Activated naive CD8-positive, alpha-beta T cell treated with anti-CD3 and anti-CD28 coated beads for 36 hours (primary cell): ENCODE results near the gene RPL15. TPM values are rescaled to one million over a fixed set of nuclear protein-coding genes. Genes with fewer than 3 reads are reported as not detected.
"Not testable (repeated sequence)": the region's sequence is repeated elsewhere in the genome, so short reads cannot be mapped to it uniquely, and the experiment has no call there.

Source experiments
- DNase-seq: peaks from one replicate; pipeline ENCODE4 v3.0.0; 2021
- H3K27ac Mint-ChIP-seq: one replicate; pipeline ENCODE4 v1.8.0; 2022; ENCODE audit warnings: mild to moderate bottlenecking, moderate library complexity, mixed read lengths
- H3K27me3 Mint-ChIP-seq: one replicate; pipeline ENCODE4 v1.8.0; 2022; ENCODE audit warnings: mild to moderate bottlenecking, mixed read lengths
- H3K36me3 Mint-ChIP-seq: one replicate; pipeline ENCODE4 v1.8.0; 2021; ENCODE audit warnings: mild to moderate bottlenecking, mixed read lengths
- H3K4me1 Mint-ChIP-seq: one replicate; pipeline ENCODE4 v1.8.0; 2021; ENCODE audit warnings: mixed read lengths
- H3K4me3 Mint-ChIP-seq: one replicate; pipeline ENCODE4 v1.8.0; 2022; ENCODE audit warnings: mild to moderate bottlenecking, moderate library complexity, mixed read lengths
- H3K9me3 Mint-ChIP-seq: one replicate; pipeline ENCODE4 v1.8.0; 2022; ENCODE audit warnings: mixed read lengths
- total RNA-seq, 2 experiments: library from RNA; stranded (reverse); gene quantifications; one replicate each; pipeline ENCODE4 v1.2.3, GENCODE V29; 2021

RPL15 gene
- total RNA-seq: 1,000 to 10,000 TPM; 2,473 to 2,489 TPM

DNA sequence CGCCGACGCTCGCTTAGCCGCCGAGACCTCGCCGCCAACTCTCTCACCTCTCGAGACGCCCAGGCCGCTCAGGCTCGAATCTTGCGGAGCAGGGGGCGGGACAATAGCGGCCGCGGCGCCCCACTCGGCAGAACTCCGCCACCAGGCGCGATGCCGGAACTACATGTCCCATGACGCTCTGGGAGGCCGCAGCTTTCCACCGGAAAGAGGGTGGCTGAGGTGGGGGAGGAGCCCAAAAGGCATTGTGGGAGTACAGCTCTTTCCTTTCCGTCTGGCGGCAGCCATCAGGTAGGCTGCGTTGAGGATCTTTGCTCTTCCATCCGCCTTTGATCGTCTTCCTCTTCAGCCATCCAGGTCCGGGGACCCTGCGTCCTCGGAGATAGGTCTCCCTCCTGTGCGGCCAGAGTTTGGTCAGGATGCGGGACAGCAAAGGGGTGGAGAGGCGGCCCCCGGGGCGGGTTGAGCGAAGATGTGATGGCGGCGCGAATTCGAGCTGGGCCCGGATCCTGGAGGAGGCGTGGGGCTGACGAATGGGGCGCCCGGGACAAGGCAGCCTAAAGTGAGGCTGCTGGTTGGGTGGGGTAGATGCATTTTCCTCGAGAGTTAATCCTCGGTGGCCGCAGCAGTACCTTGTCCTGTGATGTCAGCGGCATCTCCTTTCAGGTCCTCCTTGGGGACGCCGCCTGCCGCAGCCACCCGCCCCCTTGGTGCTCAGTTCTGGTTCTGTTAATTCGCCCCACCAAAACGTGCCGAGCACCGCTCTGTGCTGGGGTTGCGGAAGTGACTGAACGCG lies at the start of gene RPL15, which contains the start of gene NKIRAS1:
RPL15 (plus strand) TSS at position 247 of the 793 bp plus-strand sequence. CDS start 728 bp downstream, outside the sequence.
NKIRAS1 (minus strand) TSS at position 105 of the 793 bp plus-strand sequence. CDS start 6,086 bp downstream, outside the sequence.
- Mint-ChIP-seq H3K4me3 (peak within 1 kb of the TSS; percentile 97), H3K27ac (peak within 1 kb of the TSS; percentile 99), H3K4me1 (peaks cover 39% of the 10 kb centered on the region), H3K36me3 (peaks cover 46% of the 10 kb centered on the region), H3K9me3 (no peaks in the 10 kb centered on the region), H3K27me3 (no peaks in the 10 kb centered on the region)
- DNase-seq: peak; percentile 96

DNA sequence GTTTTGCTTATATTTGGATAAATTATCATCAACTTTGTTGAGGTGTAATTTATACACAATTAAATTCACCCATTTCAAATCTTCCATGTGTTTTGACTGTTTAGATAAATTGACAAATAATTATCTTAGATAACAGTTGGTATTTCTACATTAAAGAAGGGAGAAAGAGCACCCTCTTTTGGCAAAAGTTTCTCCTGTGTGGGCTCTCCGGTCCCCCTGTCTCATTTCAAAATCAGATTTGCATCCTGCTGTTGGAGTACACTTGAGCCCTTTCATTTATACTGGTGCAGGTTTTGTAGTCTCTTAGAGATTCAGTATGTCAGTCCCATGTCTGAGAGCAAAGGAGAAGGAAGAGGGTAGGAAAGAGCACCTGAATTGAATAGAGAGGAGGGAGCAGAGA lies 49.5 kb upstream of the RPL15 start:
- Mint-ChIP-seq H3K4me1 (peaks cover 17% of the 10 kb centered on the region), H3K36me3 (peaks cover 6% of the 10 kb centered on the region)
- no peak for DNase-seq

DNA sequence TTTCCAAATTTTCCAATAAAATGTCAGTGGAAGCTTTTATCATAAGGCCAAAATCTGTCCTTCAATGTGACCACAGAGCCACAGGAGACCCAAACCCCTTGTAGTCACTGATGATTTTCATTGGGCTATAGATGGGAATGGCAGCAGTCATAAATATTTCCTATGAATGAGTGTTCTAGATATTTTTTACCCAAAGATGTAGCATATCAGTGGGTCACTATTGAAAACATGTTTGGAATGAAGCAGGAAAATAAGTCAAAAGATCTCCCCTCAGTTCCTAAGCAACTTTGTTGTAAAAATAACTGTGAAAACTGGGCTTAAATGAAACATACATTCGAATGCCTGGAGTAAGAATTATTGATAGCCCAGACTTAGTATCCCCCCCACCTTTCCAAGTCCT lies 49.1 kb upstream of the RPL15 start:
- Mint-ChIP-seq H3K4me3 (no peak overlapping the region), H3K27ac (no peak overlapping the region)

More for the DNA sequence above, 49.5 kb upstream of the RPL15 start:
- Mint-ChIP-seq H3K27ac (no peak overlapping the region), H3K9me3 (no peaks in the 10 kb centered on the region), H3K4me3 (no peak overlapping the region), H3K27me3 (no peaks in the 10 kb centered on the region)

DNA sequence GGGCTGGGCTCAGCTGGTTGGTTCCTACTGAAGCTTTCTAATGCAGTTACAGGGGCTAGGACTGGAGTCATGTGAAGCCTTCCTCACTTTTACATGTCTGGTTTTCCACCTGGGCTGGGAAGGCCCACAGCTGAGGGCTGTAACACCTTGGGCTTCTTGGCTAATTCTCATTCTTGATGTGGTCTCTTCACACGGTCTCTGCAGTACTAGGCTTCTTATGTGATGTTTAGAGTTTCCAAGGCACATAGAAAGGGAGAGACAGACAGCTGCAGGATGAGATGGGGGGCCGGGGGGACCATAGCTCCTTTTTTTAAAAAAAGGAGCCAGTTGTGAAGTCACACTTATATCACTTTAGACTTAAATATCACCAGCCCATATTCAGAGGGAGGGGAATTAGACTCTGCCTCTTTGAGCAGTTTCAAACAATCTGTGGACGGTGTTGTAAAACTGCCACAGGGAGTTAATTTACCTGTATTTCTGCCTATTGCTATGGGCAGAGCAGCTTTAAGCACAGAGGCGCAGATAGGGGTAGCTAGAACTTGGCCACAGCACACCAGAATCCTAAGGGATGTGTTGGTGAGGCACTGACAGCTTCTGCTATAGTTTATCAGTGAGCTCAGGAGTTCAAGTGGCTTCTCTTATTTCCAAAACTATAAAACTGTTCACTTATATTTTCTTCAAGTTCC lies 46.8 kb upstream of the RPL15 start:
- no peaks in the 10 kb centered on the region for H3K9me3 Mint-ChIP-seq
- no peaks in the 10 kb centered on the region for H3K36me3 Mint-ChIP-seq
- DNase-seq: no peak
- no peak overlapping the region for H3K27ac Mint-ChIP-seq
- H3K27me3 Mint-ChIP-seq: no peaks in the 10 kb centered on the region
- H3K4me1 Mint-ChIP-seq: peaks cover 18% of the 10 kb centered on the region
- no peak overlapping the region for H3K4me3 Mint-ChIP-seq

More for the DNA sequence above, 49.1 kb upstream of the RPL15 start:
- Mint-ChIP-seq H3K27me3 (no peaks in the 10 kb centered on the region), H3K9me3 (no peaks in the 10 kb centered on the region), H3K36me3 (peaks cover 6% of the 10 kb centered on the region), H3K4me1 (peaks cover 17% of the 10 kb centered on the region)
- no peak for DNase-seq

DNA sequence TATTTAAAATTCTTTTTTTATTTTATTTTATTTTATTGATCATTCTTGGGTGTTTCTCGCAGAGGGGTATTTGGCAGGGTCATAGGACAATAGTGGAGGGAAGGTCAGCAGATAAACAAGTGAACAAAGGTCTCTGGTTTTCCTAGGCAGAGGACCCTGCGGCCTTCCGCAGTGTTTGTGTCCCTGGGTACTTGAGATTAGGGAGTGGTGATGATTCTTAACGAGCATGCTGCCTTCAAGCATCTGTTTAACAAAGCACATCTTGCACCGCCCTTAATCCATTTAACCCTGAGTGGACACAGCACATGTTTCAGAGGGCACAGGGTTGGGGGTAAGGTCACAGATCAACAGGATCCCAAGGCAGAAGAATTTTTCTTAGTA lies 46.3 kb upstream of the RPL15 start:
- H3K4me3 Mint-ChIP-seq, H3K27me3 Mint-ChIP-seq, H3K27ac Mint-ChIP-seq, DNase-seq, H3K9me3 Mint-ChIP-seq, H3K36me3 Mint-ChIP-seq: not testable (repeated sequence)
- H3K4me1 Mint-ChIP-seq: peaks cover 18% of the 10 kb centered on the region

DNA sequence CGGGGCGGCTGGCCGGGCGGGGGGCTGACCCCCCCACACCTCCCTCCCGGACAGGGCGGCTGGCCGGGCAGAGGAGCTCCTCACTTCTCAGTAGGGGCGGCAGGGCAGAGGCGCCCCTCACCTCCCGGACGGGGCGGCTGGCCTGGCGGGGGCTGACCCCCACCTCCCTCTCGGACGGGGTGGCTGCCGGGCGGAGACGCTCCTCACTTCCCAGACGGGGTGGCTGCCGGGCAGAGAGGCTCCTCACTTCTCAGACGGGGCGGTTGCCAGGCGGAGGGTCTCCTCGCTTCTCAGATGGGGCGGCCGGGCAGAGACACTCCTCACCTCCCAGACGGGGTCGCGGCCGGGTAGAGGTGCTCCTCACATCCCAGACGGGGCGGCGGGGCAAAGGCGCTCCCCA lies 45.6 kb upstream of the RPL15 start:
- H3K27me3 Mint-ChIP-seq, H3K4me3 Mint-ChIP-seq, DNase-seq, H3K9me3 Mint-ChIP-seq, H3K27ac Mint-ChIP-seq, H3K36me3 Mint-ChIP-seq: not testable (repeated sequence)
- H3K4me1 Mint-ChIP-seq: peaks cover 12% of the 10 kb centered on the region

DNA sequence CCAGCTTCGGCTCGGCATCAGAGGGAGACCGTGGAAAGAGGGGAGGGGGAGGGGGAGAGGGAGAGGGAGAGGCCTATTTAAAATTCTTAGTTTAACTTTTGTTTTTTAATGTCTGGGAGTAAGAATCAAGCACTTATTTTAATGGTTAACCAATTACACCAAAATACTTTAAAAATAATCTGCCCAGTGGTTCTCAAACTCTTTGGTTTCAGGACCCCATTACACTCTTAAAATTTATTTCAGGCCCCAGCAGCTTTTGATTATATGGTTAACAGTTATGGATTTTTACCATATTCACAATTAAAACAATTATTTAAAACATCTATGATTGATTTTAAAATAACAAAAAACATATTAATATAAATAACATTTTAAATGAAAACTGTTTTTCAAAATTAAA lies 44.6 kb upstream of the RPL15 start:
- no peaks in the 10 kb centered on the region for H3K9me3 Mint-ChIP-seq
- H3K27me3 Mint-ChIP-seq: no peaks in the 10 kb centered on the region
- no peaks in the 10 kb centered on the region for H3K36me3 Mint-ChIP-seq
- H3K27ac Mint-ChIP-seq: no peak overlapping the region
- H3K4me1 Mint-ChIP-seq: peaks cover 12% of the 10 kb centered on the region
- no peak for DNase-seq
- H3K4me3 Mint-ChIP-seq: no peak overlapping the region

- no peaks in the 10 kb centered on the region for H3K27me3 Mint-ChIP-seq
- no peaks in the 10 kb centered on the region for H3K9me3 Mint-ChIP-seq
- peaks cover 13% of the 10 kb centered on the region for H3K4me1 Mint-ChIP-seq
- no peaks in the 10 kb centered on the region for H3K36me3 Mint-ChIP-seq
- no peak overlapping the region for H3K4me3 Mint-ChIP-seq
- DNase-seq: no peak
- H3K27ac Mint-ChIP-seq: no peak overlapping the region
Observed at GRCh38 chr3:23873941-23874340, 43.0 kb upstream of the RPL15 start.

DNA sequence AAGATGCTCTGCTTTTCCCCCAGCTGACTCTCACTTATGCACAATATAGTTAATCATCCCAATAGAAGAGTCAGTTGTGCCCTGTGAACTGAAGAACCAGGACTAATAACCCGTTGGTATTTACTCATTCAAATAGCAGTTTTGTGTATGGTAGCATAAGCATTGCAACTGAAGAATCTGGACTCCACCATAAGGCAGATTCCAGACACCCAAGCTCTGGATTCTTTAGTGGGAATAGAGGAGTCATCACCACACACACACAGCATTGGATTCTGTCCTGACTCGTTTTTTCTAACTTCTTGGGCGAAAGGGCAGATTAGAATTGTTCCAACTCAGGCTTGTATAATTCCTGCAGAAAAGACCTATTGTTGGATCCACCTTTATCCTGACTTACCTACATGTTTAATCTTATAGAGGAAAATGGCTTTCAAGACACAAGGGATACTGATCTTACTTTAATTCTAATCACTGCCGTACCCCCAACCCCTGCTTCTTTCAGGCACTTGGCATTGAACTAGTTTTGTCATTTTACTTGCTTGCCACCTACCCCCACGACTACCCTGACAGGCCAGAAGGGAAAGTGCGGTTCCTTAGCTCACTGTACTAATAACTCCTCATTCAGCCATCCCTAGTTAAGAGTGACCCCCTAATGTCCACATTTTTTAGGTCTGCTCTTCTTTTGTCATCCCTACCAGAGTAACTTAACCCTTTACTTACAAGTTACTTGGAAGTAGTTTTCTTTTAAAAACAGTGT lies 42.4 kb upstream of the RPL15 start:
- no peak for DNase-seq
- Mint-ChIP-seq H3K27me3 (no peaks in the 10 kb centered on the region), H3K36me3 (peaks cover 4% of the 10 kb centered on the region), H3K4me1 (peaks cover 9% of the 10 kb centered on the region), H3K4me3 (no peak overlapping the region), H3K27ac (no peak overlapping the region), H3K9me3 (no peaks in the 10 kb centered on the region)

DNA sequence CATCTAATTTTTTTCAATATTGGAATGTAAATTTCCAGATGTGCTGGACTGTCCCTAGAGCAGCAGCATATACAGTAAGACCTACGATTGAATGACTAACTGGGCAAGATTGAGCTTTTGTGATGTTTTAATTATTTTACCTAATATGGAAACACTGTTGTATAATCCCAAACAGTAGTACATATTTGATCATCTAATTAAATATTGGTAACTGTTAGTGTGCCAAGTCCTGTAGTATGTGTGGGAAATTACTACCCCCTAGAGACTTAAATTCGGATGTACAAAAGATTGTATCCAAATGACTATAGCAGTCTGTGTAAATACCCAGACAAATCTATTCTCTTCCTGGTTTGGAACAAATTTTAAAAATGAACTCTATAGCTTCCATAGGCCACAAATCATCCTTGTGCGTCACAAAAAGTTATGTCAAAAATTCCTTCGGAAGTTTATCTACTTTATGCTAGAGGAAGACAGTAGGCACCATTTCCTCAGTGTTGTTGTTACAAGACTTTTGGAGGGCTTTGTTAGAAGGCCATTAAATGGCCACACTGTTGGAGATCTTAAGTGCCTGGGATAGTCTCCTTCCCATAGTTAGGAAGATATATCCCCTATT lies 41.7 kb upstream of the RPL15 start:
- Mint-ChIP-seq H3K27me3 (no peaks in the 10 kb centered on the region), H3K36me3 (peaks cover 4% of the 10 kb centered on the region), H3K4me3 (no peak overlapping the region), H3K9me3 (no peaks in the 10 kb centered on the region), H3K27ac (no peak overlapping the region), H3K4me1 (peaks cover 10% of the 10 kb centered on the region)
- DNase-seq: no peak

- H3K27ac Mint-ChIP-seq: no peak overlapping the region
- no peak overlapping the region for H3K4me3 Mint-ChIP-seq
- no peak for DNase-seq
- no peaks in the 10 kb centered on the region for H3K27me3 Mint-ChIP-seq
- peaks cover 23% of the 10 kb centered on the region for H3K4me1 Mint-ChIP-seq
- peaks cover 13% of the 10 kb centered on the region for H3K36me3 Mint-ChIP-seq
- H3K9me3 Mint-ChIP-seq: no peaks in the 10 kb centered on the region
Observed at GRCh38 chr3:23876923-23877322, 40.0 kb upstream of the RPL15 start.

DNA sequence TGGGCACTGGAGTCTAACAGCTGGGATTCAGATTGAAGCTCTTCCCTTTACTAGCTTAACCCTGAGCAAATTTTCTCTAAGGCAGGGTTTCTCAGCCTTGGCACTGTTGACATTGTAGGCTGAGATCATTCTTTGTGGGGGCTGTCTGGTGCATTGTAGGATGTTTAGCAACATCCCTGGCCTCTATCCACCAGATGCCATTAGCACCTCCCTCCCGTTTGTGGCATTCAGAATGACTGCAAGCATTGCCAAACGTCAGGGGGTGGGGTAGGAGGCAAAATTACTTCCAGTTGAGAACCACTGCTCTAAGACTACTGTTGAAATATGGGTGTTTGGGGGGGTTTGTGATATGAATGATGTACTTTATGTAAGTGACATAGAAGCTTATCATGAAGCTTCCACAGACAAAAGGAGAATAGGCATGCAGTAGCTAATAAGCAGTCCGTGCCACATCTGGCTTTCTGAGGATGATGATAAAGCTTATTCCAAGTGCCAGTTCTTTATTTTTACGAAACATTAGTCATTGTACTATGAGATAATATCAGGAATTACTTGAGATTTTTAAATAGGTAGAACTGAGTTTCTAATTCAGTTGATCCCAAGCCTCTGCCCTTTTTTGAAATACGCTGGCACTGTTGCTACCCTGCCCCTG lies 39.5 kb upstream of the RPL15 start:
- no peak for DNase-seq
- peaks cover 24% of the 10 kb centered on the region for H3K4me1 Mint-ChIP-seq

DNA sequence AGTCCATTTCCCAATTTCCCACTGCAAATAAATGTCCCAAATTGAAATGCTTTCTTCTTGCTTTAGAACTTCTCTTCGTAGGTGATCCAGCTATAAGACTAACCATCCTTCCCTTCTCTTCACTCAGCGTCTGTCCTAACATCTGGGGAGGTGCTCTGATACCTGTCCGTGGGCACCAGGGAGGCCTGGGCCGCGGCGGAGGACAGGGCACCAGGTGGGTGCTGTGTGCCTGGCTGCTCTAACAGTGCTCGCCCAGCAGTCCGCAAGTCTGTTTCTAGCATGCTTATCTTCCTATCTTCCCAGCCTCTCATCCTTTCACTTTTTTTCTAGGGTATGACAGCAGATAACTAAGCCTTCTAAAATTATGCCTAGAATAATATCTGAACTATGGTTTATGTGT lies 37.4 kb upstream of the RPL15 start:
- H3K27ac Mint-ChIP-seq: no peak overlapping the region

More for the DNA sequence above, 39.5 kb upstream of the RPL15 start:
- Mint-ChIP-seq H3K9me3 (no peaks in the 10 kb centered on the region), H3K36me3 (peaks cover 17% of the 10 kb centered on the region), H3K27me3 (no peaks in the 10 kb centered on the region), H3K4me3 (no peak overlapping the region), H3K27ac (no peak overlapping the region)

DNA sequence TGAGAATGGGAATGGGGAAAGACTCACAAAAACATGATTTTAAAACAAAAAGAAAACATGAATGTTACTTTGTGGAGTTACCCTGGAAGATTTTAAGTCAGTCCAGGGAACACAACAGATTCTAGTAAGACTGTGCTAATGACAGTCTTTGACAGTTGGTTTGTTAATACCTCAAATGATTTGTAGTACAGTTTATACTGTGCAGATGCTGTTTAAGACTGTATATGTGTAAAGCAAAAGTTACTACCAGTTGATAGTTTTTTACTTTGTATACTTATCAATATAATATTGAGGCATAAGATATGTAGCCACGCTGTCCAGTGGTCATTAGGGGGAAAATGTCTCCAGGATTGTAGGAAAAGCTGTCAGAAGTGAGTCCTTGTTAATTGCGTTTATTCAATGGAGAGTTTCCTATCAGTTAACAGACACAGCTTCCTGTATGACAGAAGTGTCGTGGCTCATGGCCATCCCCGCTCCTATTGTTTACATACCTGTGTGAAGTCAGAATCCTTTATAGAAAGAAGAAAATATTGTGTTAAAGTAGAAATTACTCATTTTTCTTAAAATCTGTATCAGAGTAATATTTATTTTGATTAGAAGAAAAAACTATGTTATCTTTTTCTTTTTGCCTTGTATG lies 36.1 kb upstream of the RPL15 start:
- DNase-seq: no peak
- no peaks in the 10 kb centered on the region for H3K9me3 Mint-ChIP-seq
- peaks cover 26% of the 10 kb centered on the region for H3K4me1 Mint-ChIP-seq
- H3K36me3 Mint-ChIP-seq: peaks cover 17% of the 10 kb centered on the region
- H3K27me3 Mint-ChIP-seq: no peaks in the 10 kb centered on the region
- H3K4me3 Mint-ChIP-seq: no peak overlapping the region
- H3K27ac Mint-ChIP-seq: no peak overlapping the region

More for the DNA sequence above, 37.4 kb upstream of the RPL15 start:
- H3K4me1 Mint-ChIP-seq: peaks cover 27% of the 10 kb centered on the region
- no peaks in the 10 kb centered on the region for H3K27me3 Mint-ChIP-seq
- no peaks in the 10 kb centered on the region for H3K9me3 Mint-ChIP-seq
- no peak overlapping the region for H3K4me3 Mint-ChIP-seq
- no peak for DNase-seq
- peaks cover 17% of the 10 kb centered on the region for H3K36me3 Mint-ChIP-seq
